Loucy (cell line): ENCODE measurements around the gene BCAP29.

ENCODE experiments used
- H2AFZ ChIP-seq: fragments of 200-600 bp; sonication (generic); 2 replicates; pipeline ENCODE4 v1.6.0; 2016; ENCODE audit warnings: antibody characterized with exemption, mild to moderate bottlenecking, low read length, moderate library complexity
- H3F3A ChIP-seq: fragments of 200-600 bp; 2 replicates; pipeline ENCODE4 v1.6.0; 2016; ENCODE audit warnings: antibody characterized with exemption, low read depth, mild to moderate bottlenecking
- H3K27me3 ChIP-seq: fragments of 200-600 bp; sonication (generic); 2 replicates; pipeline ENCODE4 v1.6.1; 2014; ENCODE audit warnings: low read length, mild to moderate bottlenecking; ENCODE audit not compliant: insufficient read depth, poor library complexity, severe bottlenecking
- H3K36me3 ChIP-seq: fragments of 200-600 bp; sonication (generic); 2 replicates; pipeline ENCODE4 v1.6.1; 2016; ENCODE audit warnings: low read length; ENCODE audit not compliant: insufficient read depth
- H3K4me1 ChIP-seq: fragments of 200-600 bp; sonication (generic); 2 replicates; pipeline ENCODE4 v1.5.1; 2014; ENCODE audit warnings: low read length, mild to moderate bottlenecking; ENCODE audit not compliant: insufficient read depth, poor library complexity, severe bottlenecking
- H3K4me2 ChIP-seq: fragments of 200-600 bp; sonication (generic); 2 replicates; pipeline ENCODE4 v1.6.0; 2014; ENCODE audit warnings: antibody characterized with exemption, low read length, low read depth, mild to moderate bottlenecking; ENCODE audit not compliant: poor library complexity, severe bottlenecking
- H3K4me3 ChIP-seq: fragments of 200-600 bp; sonication (generic); 2 replicates; pipeline ENCODE4 v1.5.1; 2014; ENCODE audit warnings: low read length, mild to moderate bottlenecking, mixed read lengths; ENCODE audit not compliant: poor library complexity, severe bottlenecking
- H3K79me2 ChIP-seq: fragments of 200-600 bp; sonication (generic); 2 replicates; pipeline ENCODE4 v1.6.1; 2014; ENCODE audit warnings: low read length; ENCODE audit not compliant: insufficient read depth
- H3K9ac ChIP-seq: fragments of 200-600 bp; sonication (generic); 2 replicates; pipeline ENCODE4 v1.6.0; 2014; ENCODE audit warnings: mild to moderate bottlenecking, low read depth, low read length, moderate library complexity; ENCODE audit not compliant: poor library complexity, severe bottlenecking
- H3K9me2 ChIP-seq: fragments of 200-600 bp; sonication (generic); replicated peaks from 2 replicates; pipeline ENCODE4 v1.6.1; 2016; ENCODE audit warnings: low read depth, low read length, mixed read lengths
- H3K9me3 ChIP-seq: fragments of 200-600 bp; sonication (generic); 2 replicates; pipeline ENCODE4 v1.6.1; 2014; ENCODE audit warnings: mild to moderate bottlenecking, antibody characterized with exemption, low read length, low read depth; ENCODE audit not compliant: insufficient read depth
- H4K20me1 ChIP-seq: fragments of 200-600 bp; sonication (generic); 2 replicates; pipeline ENCODE4 v1.6.0; 2014; ENCODE audit warnings: antibody characterized with exemption, low read length, mild to moderate bottlenecking; ENCODE audit not compliant: insufficient read depth, poor library complexity, severe bottlenecking
- EZH2phosphoT487 ChIP-seq: fragments of 200-600 bp; IDR thresholded peaks from 2 replicates; pipeline ENCODE4 v1.6.1; 2018; ENCODE audit warnings: antibody characterized with exemption, mild to moderate bottlenecking, moderate library complexity, borderline replicate concordance
- TF ChIP-seq, protein P1 (sequence below): fragments of 200-600 bp; sonication (generic); conservative IDR thresholded peaks from 2 replicates; pipeline ENCODE4 v1.5.1; 2014; ENCODE audit warnings: mild to moderate bottlenecking, antibody characterized with exemption, low read length

Gene BCAP29

DNA sequence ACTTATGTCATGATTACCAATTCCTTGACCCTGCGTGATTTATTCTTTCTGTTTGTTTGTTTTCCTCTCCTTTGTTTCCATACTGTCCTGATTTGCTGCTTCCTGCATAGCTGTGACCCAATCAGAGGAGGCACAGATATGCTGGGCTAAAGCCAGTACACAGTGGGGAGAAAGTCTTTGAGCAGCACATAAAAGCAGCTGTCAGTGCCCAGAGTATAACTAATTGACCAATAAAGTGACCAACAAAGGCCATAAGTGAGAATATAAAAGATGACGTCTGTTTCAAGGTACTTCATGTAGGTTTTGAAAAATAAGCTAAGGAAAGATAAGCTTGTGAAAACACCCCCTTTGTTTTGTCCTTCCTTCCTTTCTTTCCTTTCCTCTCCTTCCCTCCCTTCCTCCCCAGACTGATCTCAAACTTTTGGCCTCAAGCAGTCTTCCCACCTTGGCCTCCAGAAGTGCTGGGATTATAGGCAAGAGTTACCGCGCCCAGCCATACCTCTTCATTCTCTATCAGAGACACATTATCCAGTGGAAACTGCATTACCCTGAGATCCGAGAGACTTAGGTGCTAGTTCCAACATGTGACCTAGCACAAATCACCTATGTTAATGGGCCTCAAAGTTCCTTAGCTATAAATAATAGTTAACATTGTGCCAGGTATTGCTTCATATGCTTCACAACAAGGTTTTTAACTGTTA is 17.0 kb downstream of the BCAP29 start:
- no peak overlapping the region for H3K4me2 ChIP-seq
- H2AFZ ChIP-seq, result no peak overlapping the region
- TF ChIP-seq, protein P1, sequence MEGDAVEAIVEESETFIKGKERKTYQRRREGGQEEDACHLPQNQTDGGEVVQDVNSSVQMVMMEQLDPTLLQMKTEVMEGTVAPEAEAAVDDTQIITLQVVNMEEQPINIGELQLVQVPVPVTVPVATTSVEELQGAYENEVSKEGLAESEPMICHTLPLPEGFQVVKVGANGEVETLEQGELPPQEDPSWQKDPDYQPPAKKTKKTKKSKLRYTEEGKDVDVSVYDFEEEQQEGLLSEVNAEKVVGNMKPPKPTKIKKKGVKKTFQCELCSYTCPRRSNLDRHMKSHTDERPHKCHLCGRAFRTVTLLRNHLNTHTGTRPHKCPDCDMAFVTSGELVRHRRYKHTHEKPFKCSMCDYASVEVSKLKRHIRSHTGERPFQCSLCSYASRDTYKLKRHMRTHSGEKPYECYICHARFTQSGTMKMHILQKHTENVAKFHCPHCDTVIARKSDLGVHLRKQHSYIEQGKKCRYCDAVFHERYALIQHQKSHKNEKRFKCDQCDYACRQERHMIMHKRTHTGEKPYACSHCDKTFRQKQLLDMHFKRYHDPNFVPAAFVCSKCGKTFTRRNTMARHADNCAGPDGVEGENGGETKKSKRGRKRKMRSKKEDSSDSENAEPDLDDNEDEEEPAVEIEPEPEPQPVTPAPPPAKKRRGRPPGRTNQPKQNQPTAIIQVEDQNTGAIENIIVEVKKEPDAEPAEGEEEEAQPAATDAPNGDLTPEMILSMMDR, result no peak
- TF ChIP-seq EZH2phosphoT487, result no peak
- H3F3A ChIP-seq, result no peaks in the 10 kb centered on the region
- no peaks in the 10 kb centered on the region for H3K9me3 ChIP-seq
- no peak overlapping the region for H3K9ac ChIP-seq
- H3K4me3 ChIP-seq, result no peak overlapping the region
- no peaks in the 10 kb centered on the region for H3K4me1 ChIP-seq
- no peaks in the 10 kb centered on the region for H3K9me2 ChIP-seq
- H3K79me2 ChIP-seq, result no peaks in the 10 kb centered on the region
- no peaks in the 10 kb centered on the region for H4K20me1 ChIP-seq
- peaks cover 26% of the 10 kb centered on the region for H3K36me3 ChIP-seq
- H3K27me3 ChIP-seq, result no peaks in the 10 kb centered on the region

DNA sequence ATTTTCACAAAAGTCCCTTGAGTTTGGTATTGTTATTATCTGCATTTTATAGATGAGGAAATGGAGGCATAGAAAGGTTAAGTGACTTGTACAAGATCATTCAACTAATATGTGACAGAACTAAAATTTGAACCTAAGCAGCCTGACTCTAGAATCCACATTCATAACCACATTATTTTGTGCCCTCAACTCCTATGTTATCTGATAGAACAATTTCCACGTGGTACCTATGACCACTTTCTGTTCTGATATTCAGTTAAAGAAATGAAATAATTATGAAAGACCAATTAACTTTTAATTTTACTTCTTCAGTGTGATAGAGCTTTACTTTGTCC is 17.5 kb downstream of the BCAP29 start:
- Histone ChIP-seq H3K4me2 (no peak overlapping the region), H3K9me3 (no peaks in the 10 kb centered on the region), H3K9me2 (no peaks in the 10 kb centered on the region), H3K79me2 (no peaks in the 10 kb centered on the region), H3K36me3 (peaks cover 26% of the 10 kb centered on the region), H3F3A (no peaks in the 10 kb centered on the region), H3K4me1 (no peaks in the 10 kb centered on the region), H4K20me1 (no peaks in the 10 kb centered on the region), H3K9ac (no peak overlapping the region), H3K4me3 (no peak overlapping the region), H2AFZ (no peak overlapping the region), H3K27me3 (no peaks in the 10 kb centered on the region)
- TF ChIP-seq EZH2phosphoT487, result no peak
- TF ChIP-seq, protein P1, result no peak

- Histone ChIP-seq H3K4me2 (no peak overlapping the region), H3K79me2 (no peaks in the 10 kb centered on the region), H3K4me3 (no peak overlapping the region), H3K9ac (no peak overlapping the region), H3F3A (no peaks in the 10 kb centered on the region), H3K9me3 (no peaks in the 10 kb centered on the region), H3K4me1 (no peaks in the 10 kb centered on the region), H3K36me3 (peaks cover 26% of the 10 kb centered on the region), H3K9me2 (no peaks in the 10 kb centered on the region), H2AFZ (no peak overlapping the region), H3K27me3 (no peaks in the 10 kb centered on the region), H4K20me1 (no peaks in the 10 kb centered on the region)
- TF ChIP-seq EZH2phosphoT487, result no peak
- TF ChIP-seq, protein P1, result no peak
Measured at GRCh38 chr7:107597953-107598352, 17.9 kb downstream of the BCAP29 start.
